Thyroid gland (tissue), 4 donors: Measurements from ENCODE around the gene CCSAP.

Experiments used
- CTCF ChIP-seq, 6 experiments: fragments of 200-600 bp in 3 of 6; fragments of 450-650 bp in 3 of 6; sonication (generic) in 3 of 6; IDR thresholded peaks; one replicate each; pipeline ENCODE4 v1.5.1; 2016 to 2019; ENCODE audit warnings: antibody characterized with exemption in 6 of 6, mild to moderate bottlenecking in 2 of 6, inconsistent platforms in 1 of 6, moderate library complexity in 1 of 6
- POLR2A ChIP-seq, 2 donors: fragments of 450-650 bp; IDR thresholded peaks; one replicate each; pipeline ENCODE4 v1.6.1; 2017; ENCODE audit warnings: antibody characterized with exemption in 2 of 2, mild to moderate bottlenecking in 2 of 2, moderate library complexity in 1 of 2

GRCh38 chr1:229319487-229319886, 23.4 kb downstream of the CCSAP start:
- TF ChIP-seq CTCF (IDR thresholded peaks at IDR 0.05) (no peak), POLR2A (IDR thresholded peaks at IDR 0.05) (no peak)
